ENCODE measurements around the gene CDH4.

Gene CDH4

DNA sequence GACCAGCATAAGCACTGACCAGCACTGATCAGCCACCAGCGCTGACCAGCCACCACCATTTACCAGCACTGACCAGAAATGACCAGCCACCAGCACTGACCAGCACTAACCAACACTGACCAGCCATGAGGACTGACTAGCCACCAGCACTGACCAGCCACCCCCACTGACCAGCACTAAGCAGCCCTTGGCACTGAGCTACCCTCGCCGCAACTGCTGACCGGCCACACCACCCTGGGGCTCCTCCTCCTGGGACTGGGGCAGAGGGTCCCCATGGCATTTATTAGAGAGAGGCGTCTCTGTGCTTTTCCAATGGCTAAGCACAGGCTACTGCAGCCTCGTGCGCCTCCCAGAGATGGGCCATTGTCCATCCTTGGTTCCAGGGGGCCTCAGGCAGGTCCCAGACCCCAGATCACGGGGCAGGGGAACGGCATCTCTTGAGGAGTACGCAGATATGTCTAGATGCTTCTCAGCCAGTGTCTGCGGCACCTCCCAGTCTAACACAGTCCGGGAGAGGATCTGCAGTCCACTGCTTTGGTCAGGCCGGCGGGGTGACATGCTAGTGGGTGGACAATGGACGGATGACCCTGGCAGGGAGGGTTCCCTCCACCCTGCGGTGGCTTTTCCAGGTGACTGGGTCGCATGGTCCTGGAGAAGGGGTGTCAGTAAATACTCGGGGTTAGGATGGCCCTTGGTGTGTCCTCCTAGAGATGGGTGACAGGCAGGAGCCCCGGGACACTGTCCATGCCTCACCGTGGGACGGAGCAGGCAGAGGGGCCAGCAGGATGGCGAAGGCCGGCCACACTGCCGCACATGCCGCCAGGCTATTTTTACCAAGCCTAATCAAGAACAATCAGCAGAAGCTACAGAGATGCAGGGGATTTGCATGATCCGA, 645.6 kb downstream of the CDH4 start:
- no peak for DNase-seq

DNA sequence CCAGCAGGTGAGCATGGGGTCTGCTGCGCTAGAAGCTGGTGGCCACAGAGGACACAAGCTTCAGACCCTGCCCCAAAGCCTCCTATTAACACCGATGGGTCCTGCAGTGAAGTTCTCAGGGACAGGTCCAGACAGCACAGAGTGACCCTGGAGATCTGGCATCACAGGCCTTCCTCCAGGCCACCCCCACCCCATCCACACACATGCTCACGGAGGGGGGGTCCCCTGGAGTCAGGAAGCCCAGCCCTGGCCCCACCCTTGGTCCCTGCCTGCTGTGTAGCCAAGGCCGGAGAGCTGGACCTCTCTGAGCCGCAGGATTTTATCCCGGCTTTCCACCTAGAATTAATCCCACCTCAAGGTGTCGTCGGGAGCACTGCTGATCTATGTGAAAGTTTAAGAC, 646.3 kb downstream of the CDH4 start:
- no peak for DNase-seq

DNA sequence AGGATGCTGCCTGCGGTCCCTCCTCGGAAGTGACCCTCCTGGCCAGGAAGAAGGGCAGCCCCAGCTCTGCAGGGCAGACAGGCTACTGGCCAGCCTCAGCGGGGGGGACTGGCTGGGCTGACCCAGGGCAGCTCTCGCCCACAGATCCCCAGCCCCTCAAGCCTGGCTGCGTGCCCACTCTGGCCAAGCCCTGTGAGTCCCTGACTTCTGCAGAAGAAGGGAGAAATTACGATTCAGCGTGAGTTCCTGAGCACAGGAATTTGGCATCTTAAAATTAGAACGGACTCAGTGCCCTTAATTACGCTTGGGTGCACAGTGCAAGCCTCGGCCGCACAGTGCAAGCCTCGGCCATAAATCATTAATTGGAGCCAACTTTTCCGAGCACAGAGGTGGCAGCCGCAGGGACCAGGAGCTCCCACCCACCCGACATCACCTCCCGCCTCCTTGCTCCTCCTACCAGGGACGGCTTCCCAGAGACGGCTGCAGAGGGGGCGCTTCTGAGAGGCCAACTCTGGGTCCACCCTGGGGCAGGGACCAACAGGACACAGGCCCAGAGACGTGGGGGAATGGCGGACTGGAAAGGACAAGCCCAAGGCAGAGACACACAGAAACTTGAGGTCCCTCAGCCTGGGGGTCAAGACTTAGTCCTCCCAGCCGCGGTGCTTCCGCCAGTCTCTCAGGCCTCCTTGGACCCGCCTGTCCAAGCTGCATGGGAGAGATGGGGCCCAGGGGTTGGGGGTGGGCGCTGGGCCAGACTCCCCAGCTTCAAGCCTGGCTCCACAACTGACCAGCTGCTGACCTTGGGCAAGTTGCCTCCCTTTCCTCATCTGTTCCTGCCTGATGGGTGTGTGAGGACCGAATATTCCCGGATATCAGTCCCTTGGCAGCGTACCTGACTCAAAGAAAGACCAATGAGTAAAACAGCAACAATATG, 648.2 kb downstream of the CDH4 start:
- no peak for DNase-seq

DNA sequence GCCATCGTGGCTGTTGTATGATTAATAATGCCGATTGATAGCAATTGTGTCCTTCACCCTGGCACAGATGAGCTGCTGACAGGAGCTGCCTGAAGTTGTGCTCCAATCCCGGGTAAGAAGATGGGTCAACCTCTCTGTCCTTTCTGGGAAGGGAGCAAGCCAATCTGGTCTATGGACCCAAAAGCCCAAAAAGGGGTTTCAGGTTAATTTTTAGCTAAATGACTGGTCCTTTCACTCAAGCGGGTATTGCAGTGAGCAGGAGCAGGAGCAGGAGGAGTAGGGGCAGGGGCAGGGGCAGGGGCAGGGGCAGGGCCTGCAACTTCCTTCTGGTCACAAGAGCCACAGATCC, 648.9 kb downstream of the CDH4 start:
- DNase-seq = no peak

DNA sequence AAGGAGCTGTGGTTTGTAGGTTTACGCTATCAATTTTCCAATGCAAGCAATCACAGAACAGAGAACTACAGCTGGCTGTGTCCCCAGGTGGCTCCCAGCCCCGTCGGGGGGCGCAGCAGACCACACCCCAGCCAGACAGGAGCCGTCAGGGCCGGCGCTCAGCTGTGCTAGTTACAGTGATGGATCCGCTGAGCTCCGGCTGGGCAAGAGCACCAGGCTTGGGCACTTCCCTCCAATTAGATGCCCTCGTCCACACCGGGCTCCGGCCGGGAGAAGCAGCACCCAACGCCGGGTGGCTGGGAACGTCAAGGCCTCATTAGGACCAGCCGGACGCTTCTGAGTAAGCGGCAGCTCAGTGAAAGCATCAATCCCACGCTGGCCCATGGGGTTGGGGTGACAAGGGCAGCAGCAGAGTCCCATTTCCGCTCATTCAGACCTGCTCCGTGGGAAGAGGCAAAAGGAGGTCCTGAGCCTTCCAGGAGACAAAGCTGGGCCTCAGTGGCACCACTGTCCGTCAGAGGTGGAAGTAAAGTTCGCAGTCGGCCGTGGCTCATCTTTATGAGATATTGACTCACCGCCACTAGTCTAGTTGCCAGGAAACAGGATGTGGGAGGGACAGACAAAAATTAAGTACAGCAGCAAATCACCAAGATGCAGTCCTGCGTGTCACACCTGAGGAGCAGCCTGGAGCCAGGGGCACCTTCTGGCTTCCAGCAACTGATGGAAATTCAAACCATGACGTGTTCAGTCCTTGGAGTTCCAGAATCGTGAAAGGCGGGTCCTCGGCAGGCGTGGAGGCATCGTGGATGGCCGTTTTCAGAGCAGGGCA, 649.5 kb downstream of the CDH4 start:
- DNase-seq = no peak

DNA sequence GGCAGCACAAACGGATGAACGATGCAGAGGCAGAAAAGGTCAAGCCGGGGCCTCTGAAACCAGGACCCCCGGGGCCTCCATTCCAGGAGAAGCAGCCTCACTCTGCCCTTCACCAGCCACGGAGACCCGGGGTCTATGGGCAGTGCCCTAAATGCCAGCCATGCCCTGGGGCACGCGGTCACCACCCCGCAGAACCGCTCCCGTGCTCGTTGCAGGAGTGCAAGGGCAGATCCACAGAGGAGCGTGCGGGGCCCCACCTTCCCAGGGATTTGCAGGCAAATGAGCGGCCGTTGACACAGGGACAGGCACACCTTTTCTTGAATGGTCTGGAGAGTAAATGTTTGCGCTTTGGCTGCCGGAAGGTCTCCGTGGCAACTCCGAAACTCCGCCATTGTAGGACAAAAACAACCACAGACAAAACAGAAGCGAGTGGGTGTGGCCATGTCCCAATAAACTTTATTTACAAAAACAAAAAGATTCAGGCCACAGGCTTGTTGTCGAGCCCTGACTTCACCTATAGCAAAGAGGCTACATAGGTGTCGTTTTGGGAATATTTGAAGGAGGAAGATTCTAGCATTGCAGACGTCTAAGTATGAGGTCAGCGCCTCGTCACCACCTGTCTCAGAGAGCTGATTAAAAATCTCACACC, 650.3 kb downstream of the CDH4 start:
- no peak for DNase-seq

DNA sequence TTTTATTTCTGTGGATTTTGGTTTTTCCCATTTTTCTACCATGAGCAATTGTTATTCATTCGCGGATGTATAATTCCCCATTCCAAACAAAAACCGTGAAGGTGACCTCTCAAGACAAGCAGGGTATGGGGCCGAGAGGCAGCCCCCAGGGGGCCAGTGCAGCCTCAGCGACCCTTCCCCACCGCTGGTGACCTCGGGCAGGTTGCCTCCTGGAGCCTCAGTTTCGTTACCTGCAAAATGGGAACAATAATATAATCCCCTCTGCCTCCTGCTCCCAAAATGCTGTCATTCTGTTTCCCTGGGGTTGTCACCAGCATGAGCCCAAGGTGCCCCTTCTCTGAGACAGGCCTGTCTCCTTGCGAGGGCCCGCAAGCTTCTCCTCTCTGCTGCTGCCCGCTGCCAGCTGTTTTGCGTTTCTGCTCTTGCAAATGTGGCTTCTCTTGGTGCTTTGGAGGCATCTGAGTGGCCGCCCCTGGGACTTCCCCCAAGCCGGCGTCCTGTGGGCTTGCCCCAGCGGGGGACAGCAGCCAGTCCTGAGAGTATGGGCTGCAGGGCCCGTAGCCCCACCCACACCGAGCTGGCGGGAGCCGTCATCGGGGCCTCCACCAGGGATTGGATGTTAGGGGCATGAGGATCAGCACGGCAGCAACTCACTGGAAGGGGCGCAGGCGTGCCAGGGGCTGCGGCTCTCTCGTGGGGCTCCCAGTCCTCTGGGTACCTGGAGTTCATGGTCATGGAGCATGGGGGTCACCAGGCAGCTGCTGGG, 651.7 kb downstream of the CDH4 start:
- no peak for DNase-seq

DNA sequence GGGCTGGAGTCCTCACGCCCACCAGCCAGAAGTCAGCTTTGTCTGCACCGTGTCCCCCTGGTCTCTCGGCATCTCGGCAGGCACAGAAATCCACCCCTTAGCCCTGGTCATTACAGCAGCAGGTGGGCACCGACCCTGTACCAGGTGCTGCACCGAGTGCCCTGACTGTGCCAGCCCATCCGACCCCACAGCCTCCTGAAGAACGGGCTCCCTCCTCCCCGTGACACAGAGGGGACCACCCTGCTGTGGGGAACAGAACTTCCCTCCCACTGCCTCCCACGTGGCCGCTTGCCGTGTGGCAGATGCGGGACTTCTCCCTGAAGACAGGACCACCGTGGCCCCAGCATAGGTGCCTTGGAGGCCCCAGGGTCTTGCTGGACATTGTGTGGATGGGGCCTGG, 652.4 kb downstream of the CDH4 start:
- DNase-seq = no peak

DNA sequence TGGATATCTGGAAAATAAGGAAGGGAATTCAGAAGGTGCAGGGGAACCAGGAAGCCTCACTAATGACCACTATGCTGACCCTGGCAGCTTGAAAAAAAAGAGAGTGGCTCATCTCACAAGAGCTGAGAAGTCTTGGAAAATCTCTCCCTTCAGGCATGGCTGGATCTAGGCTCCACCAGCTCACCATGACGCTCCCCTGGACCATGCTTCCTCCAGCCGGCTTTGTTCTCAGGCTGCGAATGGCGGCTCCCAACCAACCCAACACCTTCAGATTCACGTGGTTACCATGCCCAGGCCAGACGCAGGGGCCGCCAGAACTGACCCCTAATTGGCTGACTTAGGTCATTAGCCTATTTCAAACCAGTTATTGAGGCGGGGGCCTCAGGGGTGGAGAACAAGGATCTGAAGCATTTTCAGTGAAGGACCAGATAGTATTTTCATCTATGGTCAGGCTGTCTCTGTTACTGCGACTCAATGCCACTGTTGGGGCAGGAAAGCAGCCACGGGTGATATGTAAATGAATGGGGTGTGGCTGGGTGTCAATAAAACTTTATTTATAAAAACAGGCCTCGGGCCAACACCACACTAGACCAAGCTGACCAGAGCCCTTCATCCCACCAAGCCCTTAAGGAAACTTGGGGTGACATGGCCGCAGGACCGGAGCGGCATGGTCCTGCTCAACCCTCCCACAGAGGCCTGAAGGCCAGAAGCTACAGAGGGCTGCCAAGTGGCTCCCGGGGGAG, 653.9 kb downstream of the CDH4 start:
- no peak for DNase-seq

DNA sequence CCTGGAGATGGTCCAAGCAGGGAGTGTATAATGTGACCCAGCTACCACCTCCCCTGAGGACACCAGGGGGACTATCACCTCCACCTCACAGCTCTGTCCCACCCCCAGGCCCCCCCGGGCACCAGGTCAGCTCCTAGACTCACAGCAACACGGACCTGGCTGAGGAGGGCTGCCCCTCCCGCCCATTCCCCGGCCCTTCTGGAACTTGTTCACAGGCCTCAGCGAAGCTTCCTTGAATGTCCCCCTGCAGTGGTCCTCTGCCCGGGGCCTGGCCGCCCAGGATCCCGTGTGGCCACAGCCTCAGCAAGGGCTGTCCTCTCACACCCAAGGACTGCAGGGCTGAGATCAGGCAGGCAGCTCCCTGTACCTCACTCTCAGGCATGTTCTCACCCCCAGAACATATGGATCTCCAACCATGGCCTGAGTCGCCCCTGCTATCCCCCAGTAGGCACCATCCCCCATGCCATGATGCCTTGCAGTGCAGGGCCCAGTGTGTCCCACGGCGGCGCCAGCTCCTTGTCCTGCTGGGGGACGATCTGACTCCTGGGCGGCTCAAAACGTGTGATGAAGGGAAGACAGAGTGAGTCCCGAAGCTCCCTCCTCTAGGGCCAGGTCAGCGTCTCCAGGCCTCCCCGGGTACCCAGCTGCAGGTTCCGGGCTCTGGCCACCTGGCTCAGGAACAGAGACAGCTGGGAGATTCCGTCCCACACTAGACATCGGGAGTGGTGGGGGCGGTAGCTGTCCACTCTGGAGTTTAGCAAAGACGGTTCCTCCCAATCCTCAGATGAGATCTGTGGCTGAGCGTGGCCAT, 655.2 kb downstream of the CDH4 start:
- DNase-seq = no peak

DNA sequence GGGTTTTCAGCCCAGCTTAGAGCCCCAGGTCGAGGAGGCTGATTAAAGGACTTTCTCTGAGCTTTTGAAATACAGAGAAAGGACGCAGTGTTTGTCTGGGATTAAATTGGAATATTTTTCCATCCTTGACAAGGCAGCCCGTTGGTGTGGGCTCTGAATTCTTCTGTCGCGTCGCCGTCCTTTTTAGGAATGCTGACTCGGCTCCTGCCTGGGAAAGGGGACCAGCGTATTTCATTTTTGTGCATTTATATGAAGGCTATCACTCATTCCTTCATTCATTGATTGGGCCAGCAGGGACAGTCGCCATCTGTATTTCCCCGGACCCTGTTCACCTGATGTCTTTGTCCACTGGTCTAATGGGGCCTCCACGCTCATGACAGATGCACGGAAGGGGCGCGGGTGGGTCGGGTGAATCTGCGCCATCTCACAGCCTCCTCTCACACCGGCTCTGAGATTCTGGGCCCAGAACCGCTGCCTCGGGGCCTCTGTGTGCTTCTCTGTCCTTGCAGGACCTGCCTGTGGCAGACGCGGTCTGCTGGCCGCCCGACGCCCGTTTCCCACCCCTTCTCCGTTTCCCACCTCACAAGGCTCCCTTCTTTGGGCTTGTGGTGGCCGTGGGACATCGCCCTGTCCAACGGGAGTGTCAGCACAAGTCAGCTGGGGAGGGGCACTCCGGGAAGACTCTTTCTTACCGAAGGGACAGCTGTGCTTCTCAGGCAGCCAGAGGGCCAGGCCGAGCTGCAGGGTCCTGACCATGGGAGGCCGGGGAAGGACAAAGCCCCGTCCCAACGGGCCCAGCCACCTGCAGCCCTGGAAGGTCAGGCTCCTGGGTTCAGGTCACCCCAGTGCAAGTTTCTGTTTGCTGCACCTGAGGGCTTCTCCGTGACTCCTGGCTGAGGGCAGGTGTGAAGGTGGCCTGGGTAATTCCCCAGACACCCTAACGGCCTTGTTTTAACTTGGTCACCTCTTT, 656.3 kb downstream of the CDH4 start:
- DNase-seq = no peak

DNA sequence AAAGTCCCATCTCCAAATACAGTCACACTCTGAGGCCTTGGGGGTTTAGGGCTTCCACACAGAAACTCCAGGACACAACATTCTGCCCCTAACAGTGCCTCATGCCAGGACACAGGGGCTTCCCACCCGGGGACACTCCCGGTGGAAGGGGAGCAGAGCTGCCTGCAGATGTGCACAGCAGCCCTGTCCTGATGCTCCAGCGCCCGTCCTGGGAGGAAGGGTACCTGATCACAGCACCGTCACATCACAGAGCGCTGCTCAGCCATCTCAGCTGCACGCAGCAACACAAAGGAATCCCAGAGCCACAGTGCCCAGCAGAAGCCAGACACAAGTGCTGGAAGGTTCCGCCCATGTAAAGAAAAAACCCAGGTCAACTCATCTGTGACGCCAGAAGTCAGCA, 657.0 kb downstream of the CDH4 start:
- no peak for DNase-seq

DNA sequence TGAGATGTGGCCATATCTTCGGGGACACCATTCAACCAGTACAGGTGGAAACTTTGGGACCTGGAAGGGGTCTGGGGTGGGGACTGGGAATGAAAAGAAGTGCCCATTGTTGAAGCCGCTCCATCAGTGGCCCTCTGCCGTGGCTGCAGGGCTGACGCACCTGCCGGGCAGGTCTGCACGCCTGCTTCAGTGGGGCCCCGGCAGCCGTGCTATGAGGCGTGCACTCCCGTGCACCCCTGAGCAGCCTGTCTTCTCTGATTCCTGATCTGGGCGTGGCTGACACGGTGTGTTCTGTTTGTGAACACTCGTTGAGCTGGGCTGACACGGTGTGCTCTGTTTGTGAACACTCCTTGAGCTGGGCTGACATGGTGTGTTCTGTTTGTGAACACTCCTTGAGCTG, 657.8 kb downstream of the CDH4 start:
- DNase-seq = no peak

DNA sequence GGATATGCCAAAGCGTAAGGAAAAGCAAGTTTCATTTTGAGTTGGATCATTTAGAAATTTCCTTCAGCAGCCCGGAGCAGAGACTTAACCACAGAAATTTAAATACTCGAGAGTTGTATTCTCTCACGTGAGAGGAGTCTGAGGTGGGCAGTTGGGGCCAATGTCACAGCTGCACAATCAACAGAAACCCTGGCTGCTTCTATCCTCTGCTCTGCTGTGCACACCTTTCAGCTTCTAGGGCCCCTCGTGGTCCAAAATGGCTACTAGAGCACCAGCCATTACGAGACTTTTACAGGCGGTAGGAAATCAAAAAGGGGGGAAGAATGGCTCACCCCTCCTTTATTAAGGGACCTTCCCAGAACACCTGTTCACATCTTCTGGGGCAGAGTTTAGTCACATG, 659.8 kb downstream of the CDH4 start:
- DNase-seq = no peak

DNA sequence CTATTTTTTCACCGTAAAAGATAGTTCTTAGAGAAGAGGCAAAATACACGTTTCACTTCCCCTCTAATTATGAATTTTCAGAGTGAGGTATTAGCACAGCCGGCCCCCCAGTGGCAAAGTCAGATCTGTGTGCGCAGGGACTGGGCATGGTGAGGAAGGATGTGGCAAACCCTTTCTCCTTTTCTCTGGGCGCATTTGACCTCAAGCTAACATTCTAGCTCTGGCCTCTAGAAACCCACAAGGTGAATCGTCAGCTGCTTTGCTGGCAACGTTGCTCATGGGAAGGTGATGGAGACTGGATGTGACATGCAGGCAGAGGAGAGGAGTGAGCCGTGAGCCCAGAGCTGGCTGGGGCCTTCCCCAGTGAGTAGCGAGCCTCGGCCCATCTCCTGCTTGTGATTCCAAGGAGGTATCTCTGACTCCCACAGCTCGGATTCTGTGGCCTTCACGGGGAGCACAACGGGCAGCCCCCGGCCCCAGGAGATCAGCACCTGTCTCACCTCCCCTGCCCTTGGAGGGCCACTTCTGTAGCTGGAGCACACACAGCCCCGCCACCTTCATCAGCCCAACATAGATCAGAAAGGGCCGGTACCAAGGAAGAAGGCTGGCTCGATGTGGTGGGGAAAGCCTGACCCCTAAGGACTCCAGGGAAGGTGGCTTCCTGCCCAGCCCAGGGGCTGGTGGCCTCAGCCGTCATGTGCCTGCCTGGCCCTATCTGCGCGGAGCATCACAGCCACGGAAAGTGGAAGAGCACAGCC, 660.8 kb downstream of the CDH4 start:
- no peak for DNase-seq

DNA sequence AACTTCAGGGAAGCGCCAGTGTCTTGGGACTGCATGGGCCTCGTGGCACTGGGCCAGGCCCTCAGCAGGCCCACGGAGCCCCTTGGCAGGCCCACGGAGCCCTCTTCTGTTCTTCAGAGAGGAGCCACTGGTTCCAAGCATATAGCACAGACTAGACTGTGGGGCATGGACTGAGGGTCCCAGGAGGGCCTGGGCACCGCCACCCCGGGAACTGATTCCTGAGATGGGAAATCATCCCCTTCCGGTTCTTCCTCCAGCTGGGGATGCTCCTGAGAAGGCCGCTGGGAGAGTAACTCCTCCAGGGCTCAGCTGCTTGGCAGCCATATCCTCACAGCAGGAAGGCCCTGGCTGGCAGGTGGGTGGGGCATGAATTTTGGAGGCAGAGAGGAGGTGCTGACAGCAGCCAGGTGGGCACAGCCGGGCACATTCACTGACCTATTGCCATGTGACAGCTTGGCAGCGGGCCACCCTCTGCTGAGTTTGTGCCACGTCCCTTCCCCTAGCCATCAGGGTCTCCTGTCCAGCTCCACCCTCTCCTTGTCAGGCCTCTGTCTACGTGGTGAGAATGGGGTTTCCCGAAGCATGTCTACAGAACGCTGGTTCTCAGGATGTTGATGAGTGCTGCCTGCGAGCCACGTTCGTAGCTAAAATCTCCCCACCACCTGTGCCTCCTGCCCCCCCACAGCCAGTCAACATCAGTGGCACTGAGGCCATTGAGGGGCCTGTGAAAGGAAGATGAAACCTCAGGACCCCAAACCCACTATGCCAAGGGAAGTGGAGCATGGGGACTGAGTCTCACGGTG, 661.6 kb downstream of the CDH4 start:
- DNase-seq = no peak

DNA sequence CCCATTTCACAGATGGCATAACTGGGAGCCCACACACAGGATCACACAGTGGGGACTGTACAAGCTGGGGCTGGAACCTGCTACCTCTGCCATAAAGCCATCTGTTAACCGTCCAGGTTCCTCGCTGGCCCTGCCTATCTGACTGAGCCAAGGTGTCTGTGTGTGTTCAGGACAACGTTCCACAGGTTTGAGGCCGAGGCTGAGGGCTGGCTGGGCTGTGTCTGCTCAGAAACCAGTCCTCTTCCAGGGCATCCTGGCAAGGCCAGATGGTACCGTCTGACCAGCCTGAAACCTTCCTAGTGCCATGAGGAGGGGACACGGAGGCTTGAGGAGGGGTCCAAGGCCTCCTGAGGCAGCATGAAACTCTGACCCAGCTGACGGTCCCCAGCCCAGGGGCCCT, 663.0 kb downstream of the CDH4 start:
- no peak for DNase-seq

Measured in NCI-H2029 (cell line).